Motor neuron (in vitro differentiated cells): ENCODE measurements around the gene SIMC1. TPM values are rescaled to one million over a fixed set of nuclear protein-coding genes. Genes with fewer than 3 reads are reported as not detected.
"Not testable (repeated sequence)": the region's sequence is repeated elsewhere in the genome, so short reads cannot be mapped to it uniquely, and the experiment has no call there.

ENCODE experiments used
- ATAC-seq, 8 experiments: fragments of 200-7000 bp; cut with Tn5 transposase; replicated peaks in 6 of 8; 2 replicates each; pipeline ENCODE4 v1.8.0; 2021; ENCODE audit warnings: mild to moderate bottlenecking in 8 of 8, moderate library complexity in 8 of 8
- H3K27ac ChIP-seq, 2 donors: fragments of 250-450 bp; sonication (Bioruptor Pico); 2 replicates each; pipeline ENCODE4 v1.9.0; 2021; ENCODE audit warnings: antibody characterized with exemption in 2 of 2, mild to moderate bottlenecking in 2 of 2, moderate library complexity in 1 of 2
- H3K4me1 ChIP-seq, 2 donors: fragments of 250-450 bp; sonication (Bioruptor Pico); replicated peaks in 1 of 2; 2 replicates each; pipeline ENCODE4 v1.6.1; 2021; ENCODE audit warnings: antibody characterized with exemption in 2 of 2, mild to moderate bottlenecking in 2 of 2, moderate library complexity in 1 of 2
- H3K4me3 ChIP-seq, 5 donors: fragments of 250-450 bp; sonication (Bioruptor Pico); 2 replicates each; pipeline ENCODE4 v1.9.0; 2021; ENCODE audit warnings: antibody characterized with exemption in 5 of 5, mild to moderate bottlenecking in 5 of 5, moderate library complexity in 4 of 5
- WGBS, 10 experiments: fragments of 450-650 bp; shearing (Covaris generic); methylation state at CpG; one replicate each; pipeline ENCODE4 v1.0.0; 2022; 5-methylcytosine and 5-hydroxymethylcytosine counted together
- in situ Hi-C, 9 experiments: fragments of 400-800 bp; cut with MboI; loops; one replicate each; pipeline ENCODE4 v1.15.0; 2021; ENCODE audit warnings: low sequenced_read_pairs in 9 of 9, low pct_unique_long_range_greater_than_20kb in 2 of 9; ENCODE audit not compliant: unreplicated experiment in 9 of 9
- total RNA-seq, 8 experiments: library from RNA; unstranded; fragments of 300-600 nt; gene quantifications; 2 replicates each; pipeline versions ENCODE4 v1.2.3 to v1.2.4, GENCODE V29; 2022

Gene SIMC1
- total RNA-seq, 8 experiments from 2014 or later: 6.3 to 44.4 (median 18.5) TPM

DNA sequence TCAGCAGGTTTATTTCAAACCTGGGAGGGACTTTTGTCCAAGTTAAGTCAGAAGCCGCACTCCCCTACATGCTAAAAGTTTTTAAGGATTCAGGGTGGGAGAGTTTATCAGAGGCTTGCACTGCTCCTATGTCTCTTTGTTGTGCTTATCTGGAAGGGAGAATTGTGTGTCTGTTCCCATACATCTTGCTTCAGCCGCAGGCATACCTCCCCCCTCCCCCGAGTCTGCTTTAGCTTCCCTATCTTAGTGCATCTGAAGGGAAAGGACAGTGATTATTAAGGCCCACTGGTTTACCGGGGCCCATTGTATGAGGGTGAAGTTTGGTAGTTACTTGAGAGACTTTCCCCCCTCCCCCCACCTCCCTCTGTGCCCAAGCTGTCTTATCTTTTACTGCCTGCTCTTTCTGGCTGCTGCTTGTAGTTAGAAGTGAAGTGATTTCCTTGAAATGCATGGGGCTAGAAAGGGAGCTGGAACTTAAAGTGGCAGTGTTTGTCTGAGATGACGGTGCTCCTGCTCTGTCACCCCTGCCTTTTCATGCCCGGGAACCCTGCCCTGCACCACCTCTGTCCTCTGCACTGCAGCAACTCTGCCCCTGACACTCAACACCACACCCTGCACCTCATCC is 40.9 kb upstream of the SIMC1 start:
- in situ Hi-C loops, H3K4me3 ChIP-seq, H3K27ac ChIP-seq, ATAC-seq, H3K4me1 ChIP-seq: not testable (repeated sequence)
- 0 to 100% methylated on average over 1 of the region's 6 CpGs; no CpG with 5 or more reads in 8 of the 10 experiments for WGBS, 10 experiments

DNA sequence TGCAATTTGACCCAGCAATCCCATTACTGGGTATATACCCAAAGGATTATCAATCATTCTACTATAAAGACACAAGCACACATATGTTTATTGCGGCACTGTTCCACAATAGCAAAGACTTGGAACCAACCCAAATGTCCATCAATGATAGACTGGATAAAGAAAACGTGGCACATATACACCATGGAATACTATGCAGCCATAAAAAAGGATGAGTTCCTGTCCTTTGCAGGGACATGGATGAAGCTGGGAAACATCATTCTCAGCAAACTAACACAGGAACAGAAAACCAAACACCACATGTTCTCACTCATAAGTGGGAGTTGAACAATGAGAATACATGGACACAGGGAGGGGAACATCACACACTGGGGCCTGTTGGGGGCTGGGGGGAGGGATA is 39.9 kb upstream of the SIMC1 start:
- H3K4me3 ChIP-seq, in situ Hi-C loops, H3K4me1 ChIP-seq, ATAC-seq, H3K27ac ChIP-seq: not testable (repeated sequence)
- no CpG with 5 or more reads among the region's 2 CpGs for WGBS, 10 experiments

DNA sequence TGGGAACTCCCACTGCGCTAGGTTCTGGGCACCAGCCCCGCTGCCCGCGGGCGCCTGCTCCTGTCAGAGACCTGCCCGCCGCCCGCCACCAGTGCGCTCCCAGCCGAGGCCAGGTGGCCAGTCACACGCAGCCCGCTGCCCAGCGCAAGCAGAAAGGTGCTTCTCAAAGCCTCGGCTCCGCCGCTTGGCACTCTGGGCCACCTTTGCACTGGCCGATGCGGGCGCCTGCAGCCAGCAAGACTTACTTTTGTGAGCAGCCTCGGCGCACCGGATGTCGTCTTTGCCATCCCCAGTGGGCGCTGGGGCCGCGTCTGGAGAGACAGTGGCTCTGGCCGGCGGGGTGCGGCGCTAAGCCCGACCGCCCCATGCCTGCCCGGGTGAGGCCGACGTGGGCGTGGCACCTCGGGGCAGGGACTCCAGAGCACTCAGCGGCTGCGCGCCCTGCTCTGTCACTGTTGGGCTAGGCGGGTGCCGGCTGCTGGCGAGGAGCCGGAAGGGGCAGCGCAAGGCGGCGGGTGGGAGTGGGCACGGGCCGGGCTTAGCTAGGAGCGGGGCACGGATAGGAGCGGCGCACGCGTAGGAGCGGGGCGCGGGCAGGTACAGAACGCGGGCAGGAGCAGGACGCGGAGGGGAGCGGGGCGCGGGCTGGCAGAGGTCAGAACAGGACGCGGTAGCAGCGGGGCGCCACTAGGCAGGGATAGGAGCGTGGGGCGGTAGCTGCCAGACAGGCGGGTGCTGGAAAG is 39.1 kb upstream of the SIMC1 start:
- in situ Hi-C loops, H3K4me1 ChIP-seq: not testable (repeated sequence)
- peak overlapping the region; percentile 11 to 34 (median 30) for H3K4me3 ChIP-seq

DNA sequence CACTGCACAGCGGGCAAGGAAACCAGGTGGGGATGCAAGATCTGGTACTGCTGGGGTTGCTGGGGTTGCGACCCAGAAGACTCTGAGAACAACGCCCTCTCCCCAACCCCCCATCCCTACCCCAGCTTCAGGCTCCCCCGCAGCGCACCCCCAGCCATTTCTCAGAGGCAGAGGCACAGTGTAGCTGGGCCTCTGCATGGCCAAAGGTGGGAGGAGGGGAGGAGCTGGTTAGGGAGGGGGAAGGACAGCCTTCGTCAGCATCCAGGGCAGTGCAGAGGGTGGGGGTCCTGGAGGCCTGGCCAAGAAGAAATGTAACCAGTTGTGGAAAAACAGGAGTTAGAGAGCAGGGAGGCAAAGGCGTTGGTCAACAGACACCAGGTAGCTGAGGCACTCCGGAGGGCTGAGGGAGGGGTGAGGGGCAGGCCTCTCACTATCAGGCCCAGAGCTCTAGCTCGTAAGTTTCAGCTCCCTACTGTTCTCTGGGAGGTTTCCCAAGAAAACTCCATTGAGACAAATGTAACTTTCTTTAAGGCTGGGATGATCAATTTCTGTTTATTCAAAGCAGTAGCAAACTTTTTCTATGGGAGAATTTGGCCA is 38.3 kb upstream of the SIMC1 start:
- WGBS, 10 experiments: no CpG with 5 or more reads among the region's 9 CpGs
- H3K4me1 ChIP-seq, H3K27ac ChIP-seq, in situ Hi-C loops, H3K4me3 ChIP-seq: not testable (repeated sequence)
- ATAC-seq: peak in 1 of 8 experiments; percentile 1

More for the DNA sequence above, 39.1 kb upstream of the SIMC1 start:
- whole genome bisulfite sequencing, 10 experiments: 19% methylated on average over 5 of the region's 72 CpGs; no CpG with 5 or more reads in 9 of the 10 experiments
- H3K27ac ChIP-seq: not testable (repeated sequence)
- peak; percentile 73 to 91 (median 88) for ATAC-seq

DNA sequence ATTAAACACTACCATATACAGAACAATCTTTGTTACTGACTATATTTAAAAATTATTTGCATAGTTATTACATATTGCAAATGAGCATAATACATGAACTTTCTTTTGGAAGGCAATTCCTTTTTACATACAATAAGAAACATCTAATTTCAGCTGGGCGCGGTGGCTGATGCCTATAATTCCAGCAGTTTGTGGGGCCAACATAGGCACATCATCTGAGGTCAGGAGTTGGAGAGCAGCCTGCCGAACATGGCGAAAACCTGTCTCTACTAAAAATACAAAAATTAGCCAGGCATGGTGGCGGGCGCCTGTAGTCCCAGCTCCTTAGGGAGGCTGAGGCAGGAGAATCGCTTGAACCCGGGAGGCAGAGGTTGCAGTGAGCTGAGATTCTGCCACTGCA is 36.4 kb upstream of the SIMC1 start:
- Histone ChIP-seq H3K4me3 (no peak overlapping the region), H3K4me1 (no peaks in the 10 kb centered on the region), H3K27ac (no peak overlapping the region)
- WGBS, 10 experiments: 70 to 97% (median 89%) methylated on average over 2 to 7 of the region's 8 CpGs; no CpG with 5 or more reads in 2 of the 10 experiments
- peak in 1 of 8 experiments; percentile 1 for ATAC-seq
- in situ Hi-C loops: no loop called here

DNA sequence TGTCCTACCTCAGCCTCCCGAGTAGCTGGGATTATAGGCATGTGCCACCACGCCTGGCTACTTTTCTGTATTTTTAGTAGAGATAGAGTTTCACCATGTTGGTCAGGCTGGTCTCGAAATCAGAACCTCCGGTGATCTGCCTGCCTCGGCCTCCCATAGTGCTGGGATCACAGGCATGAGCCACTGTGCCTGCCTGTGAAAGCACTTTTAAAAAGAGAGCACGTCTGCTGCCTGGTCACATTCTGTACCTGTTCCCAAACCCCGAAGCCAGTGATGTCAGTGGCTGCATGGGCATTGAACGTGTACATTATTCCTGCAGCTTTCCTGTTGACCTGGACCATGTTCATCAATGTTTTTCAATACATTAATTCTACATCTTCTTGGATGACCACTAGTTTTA is 35.1 kb upstream of the SIMC1 start:
- H3K4me1 ChIP-seq: no peaks in the 10 kb centered on the region
- no peak for ATAC-seq
- in situ Hi-C loops: no loop called here
- WGBS, 10 experiments: 0 to 71% (median 32%) methylated on average over 1 to 4 of the region's 8 CpGs; no CpG with 5 or more reads in 4 of the 10 experiments
- no peak overlapping the region for H3K4me3 ChIP-seq
- no peak overlapping the region for H3K27ac ChIP-seq

DNA sequence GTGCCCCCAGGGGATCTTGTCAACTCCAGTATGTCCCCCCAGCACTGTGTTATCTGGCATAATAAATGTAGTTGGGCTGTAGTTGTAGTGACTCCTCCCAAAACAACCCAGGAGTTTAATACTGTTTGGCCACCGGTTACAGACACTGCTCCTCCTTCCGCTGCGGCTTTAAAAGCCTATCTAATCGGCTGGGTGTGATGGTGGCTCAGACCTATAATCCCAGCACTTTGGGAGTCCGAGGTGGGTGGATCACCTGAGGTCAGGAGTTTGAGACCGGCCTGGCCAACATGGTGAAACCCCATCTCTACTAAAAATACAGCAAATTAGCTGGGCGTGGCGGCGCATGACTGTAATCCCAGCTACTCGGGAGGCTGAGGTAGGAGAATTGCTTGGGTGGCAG is 34.7 kb upstream of the SIMC1 start:
- H3K27ac ChIP-seq, H3K4me1 ChIP-seq, in situ Hi-C loops, ATAC-seq, H3K4me3 ChIP-seq: not testable (repeated sequence)
- 40 to 100% (median 83%) methylated on average over 1 to 2 of the region's 10 CpGs; no CpG with 5 or more reads in 7 of the 10 experiments for WGBS, 10 experiments

DNA sequence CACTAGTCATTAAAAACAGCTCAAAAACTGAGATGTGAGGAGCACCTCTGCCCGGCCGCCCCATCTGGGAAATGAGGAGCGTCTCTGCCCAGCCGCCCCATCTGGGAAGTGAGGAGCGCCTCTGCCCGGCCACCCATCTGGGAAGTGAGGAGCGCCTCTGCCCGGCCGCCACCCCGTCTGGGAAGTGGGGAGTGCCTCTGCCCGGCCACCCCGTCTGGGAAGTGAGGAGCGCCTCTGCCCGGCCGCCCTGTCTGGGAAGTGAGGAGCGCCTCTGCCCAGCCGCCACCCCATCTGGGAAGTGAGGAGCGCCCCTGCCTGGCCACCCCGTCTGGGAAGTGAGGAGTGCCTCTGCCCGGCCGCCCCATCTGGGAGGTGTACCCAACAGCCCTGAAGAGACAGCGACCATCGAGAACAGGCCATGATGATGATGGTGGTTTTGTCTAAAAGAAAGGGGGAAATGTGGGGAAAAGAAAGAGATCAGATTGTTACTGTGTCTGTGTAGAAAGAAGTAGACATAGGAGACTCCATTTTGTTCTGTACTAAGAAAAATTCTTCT is 23.7 kb upstream of the SIMC1 start:
- ATAC-seq, H3K4me1 ChIP-seq, in situ Hi-C loops, H3K27ac ChIP-seq, H3K4me3 ChIP-seq: not testable (repeated sequence)
- WGBS, 10 experiments: 100% methylated on average over 3 of the region's 23 CpGs; no CpG with 5 or more reads in 9 of the 10 experiments

DNA sequence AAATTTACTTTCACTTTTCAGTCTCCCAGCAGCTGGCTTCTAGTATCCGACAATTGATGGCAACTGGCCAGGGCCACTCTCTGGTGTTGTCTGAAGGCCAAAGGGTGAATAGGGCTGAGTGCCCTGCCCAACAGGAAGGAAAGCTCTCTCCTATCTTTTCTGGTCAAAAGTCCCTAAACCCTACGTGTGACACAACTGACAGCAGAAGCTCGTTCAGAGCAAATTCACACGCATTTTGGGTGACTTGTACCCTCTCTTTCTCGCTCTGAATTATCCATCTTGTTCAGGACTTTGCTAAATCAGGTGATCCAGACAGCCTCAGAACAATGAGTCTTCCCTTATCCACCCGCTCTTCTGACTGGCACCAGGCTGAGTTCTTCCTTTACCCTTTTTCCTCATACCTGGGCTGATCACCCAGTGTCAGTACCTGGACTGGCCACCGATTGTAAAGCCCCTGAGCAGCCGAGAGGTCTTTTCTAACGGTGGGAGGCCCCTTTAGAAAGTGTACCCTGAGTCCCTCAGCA is 21.8 kb upstream of the SIMC1 start:
- H3K4me3 ChIP-seq, H3K27ac ChIP-seq, ATAC-seq, H3K4me1 ChIP-seq, in situ Hi-C loops: not testable (repeated sequence)
- no CpG with 5 or more reads among the region's 9 CpGs for WGBS, 10 experiments

DNA sequence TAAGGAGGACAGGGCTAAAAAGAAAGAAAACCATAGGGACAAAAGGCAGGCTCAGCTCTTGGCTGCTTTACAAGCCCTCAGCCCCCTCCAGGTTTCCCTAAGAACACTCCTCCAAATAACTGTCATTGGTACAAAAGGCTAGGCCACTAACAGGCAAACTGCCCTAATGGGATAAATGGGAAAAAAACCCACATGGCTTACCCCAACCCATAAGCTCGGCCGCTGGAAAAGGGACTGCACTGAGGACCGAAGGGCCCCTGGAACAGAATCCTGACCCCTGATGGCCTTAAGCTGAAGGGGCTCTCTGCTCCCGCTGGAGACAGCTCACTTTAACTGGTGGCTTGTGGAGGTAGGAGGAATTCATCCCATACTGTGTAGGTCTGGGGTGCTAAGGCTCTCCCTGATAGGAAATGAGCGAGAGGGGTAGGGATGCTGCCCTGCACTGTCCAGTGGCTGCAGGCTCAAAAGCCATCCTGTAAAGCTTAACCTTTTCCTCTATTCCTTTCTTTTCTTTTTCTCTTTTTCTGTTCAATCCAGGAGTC is 21.0 kb upstream of the SIMC1 start:
- H3K4me1 ChIP-seq, H3K27ac ChIP-seq, in situ Hi-C loops, H3K4me3 ChIP-seq: not testable (repeated sequence)
- WGBS, 10 experiments: no CpG with 5 or more reads among the region's 5 CpGs
- peak in 1 of 8 experiments; percentile 61 for ATAC-seq

DNA sequence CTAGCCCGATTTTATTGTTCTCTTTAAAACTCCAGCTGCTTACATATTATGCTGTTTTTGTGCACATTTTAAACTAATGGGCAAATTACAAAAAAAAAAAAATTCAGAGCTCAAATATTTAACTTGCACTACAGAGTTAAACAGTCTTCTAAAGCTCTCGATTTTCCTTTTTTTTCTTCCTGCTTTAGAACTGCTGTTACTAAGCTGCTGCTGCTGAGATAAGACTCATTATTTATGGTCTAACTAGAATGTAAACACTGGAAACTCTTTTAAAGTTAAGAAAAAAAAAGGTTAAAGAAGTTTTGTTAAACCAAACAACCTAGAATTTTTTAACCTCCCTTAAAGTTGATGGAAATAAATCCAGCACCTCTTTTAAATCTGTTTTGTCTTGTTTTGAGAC is 20.5 kb upstream of the SIMC1 start:
- WGBS, 10 experiments: 0 to 10% methylated on average over 1 to 2 of the region's 2 CpGs; no CpG with 5 or more reads in 8 of the 10 experiments
- in situ Hi-C loops, H3K4me3 ChIP-seq, H3K4me1 ChIP-seq, H3K27ac ChIP-seq: not testable (repeated sequence)
- ATAC-seq: peak in 1 of 8 experiments; percentile 52

DNA sequence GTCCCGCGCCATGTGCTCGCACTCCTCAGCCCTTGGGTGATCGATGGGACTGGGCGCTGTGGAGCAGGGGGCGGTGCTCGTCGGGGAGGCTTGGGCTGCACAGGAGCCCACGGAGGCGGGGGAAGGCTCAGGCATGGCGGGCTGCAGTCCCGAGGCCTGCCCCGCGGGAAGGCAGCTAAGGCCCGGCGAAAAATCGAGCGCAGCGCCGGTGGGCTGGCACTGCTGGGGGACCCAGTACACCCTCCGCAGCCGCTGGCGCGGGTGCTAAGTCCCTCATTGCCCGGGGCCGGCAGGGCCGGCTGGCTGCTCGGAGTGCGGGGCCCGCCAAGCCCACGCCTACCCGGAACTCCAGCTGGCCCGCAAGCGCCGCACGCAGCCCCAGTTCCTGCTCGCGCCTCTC is 16.2 kb upstream of the SIMC1 start:
- in situ Hi-C loops: not testable (repeated sequence)

DNA sequence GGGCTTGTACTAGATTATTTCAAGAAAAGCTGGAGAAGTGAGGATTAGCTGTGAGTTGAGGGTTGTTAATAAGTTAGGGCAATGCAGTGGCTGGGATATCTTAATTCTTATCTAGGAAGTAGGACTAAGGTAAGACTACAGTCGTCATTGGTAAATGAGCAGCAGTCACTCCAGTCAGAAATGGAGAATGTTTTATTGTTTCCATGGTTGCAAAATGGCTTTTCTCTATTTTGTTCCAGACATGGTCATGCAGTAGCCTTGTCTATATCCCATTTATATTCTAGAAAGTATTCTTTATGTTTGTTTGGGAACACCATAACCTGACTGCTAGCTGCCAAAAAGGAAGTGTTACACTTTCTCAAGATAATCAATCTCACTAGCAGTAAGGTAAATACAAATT is 9.9 kb upstream of the SIMC1 start:
- in situ Hi-C loops, H3K27ac ChIP-seq, ATAC-seq, H3K4me1 ChIP-seq, H3K4me3 ChIP-seq: not testable (repeated sequence)
- no CpG with 5 or more reads among the region's 1 CpG for WGBS, 10 experiments

More for the DNA sequence above, 16.2 kb upstream of the SIMC1 start:
- no CpG with 5 or more reads among the region's 38 CpGs for WGBS, 10 experiments
- H3K4me3 ChIP-seq, H3K27ac ChIP-seq, ATAC-seq, H3K4me1 ChIP-seq: not testable (repeated sequence)
